ENCODE results near the gene SECTM1. TPM values are rescaled to one million over a fixed set of nuclear protein-coding genes. Genes with fewer than 3 reads are reported as not detected.

Gene SECTM1
- total RNA-seq, 1 experiment from 2014 or later = 10.4 TPM

DNA sequence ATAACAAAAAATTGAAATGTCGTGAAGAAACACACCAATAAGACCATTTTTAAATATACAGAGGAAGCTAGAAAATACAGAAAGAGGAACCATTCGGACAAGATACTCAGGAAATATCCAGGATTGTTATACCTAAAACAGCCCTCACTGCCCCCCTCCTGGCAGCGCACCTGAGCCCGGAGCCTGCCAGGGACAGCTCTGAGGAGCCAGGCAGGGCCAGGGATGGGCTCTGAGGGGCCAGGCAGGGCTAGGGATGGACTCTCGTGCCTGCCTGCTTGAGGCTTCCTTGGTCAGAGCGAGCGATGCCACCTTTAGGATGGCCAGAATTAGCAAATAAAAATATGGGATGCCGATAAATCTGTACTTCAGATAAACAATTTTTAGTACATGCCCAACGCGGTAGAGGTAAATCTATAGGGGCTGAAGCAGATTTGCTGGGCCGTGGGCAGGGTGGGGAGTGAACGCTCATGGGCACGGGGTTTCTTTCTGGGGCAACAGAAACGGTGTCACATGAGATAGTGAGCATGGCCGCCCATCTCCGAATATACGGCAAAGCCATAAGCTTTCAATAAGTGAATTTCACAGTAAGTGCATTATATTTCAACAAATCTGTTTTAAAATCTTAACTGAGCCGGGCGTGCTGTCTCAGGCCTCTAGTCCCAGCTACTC, 41.9 kb downstream of the SECTM1 start:
- no peak overlapping the region for H3K27ac Mint-ChIP-seq (ENCODE audit: unreplicated experiment)
- CTCF ChIA-PET = interaction anchor here (0.6 to 1.3 kb wide), 4 partner anchors 8 to 45 kb away, joined by 3 to 5 read pairs (median 4); partner anchors contain the start of gene CSNK1D
- no TSS peak for BruUV-seq (replicated peaks)

DNA sequence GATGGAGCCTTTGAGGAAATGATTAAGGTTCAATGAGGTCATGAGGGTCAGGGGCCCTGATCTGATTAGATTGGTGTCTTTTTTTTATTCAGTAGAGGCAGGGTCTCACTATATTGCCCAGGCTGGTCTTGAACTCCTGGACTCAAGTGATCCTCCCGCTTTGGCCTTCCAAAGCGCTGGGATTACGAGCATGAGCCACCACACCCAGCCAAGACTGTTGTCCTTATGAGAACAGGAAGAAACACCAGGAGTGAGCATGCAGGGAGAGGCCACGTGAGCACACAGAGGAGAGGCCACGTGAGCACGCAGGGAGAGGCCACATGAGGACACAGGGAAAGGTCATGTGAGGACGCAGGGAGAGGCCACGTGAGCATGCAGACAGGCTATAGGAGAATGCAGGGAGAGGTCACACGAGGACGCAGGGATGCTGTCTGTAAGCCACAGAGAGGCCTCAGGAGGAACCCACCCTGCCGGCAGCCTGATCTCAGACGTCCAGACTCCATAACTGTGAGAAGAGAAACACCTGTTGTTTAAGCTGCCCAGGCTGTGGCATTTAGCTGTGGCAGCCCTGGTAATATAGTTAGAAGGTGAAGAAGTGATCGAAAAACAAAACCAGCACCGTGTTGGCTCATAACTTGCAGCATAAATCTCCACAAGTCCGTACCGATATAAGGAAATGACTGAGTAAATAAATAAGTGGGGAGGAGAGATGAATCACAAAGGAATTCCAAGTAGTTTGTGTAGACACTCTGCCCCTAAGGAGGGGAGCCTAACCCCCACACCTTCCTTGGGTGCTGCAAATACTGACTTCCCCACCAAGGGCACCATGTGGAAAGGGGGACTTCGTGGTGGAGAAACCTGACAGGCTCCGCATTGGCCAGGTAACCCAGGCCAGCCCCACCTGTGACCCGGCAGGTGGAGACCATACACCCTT, 45.4 kb downstream of the SECTM1 start:
- peak overlapping the region; percentile 97 for H3K27ac Mint-ChIP-seq (ENCODE audit: unreplicated experiment)

More for the DNA sequence above, 41.9 kb downstream of the SECTM1 start:
- peaks cover 33% of the 10 kb centered on the region for H3K4me1 Mint-ChIP-seq (ENCODE audit: low read depth, unreplicated experiment)
- peak overlapping the region; percentile 70 for H3K4me3 Mint-ChIP-seq (ENCODE audit: low read depth, unreplicated experiment)
- TF ChIP-seq, protein P1, sequence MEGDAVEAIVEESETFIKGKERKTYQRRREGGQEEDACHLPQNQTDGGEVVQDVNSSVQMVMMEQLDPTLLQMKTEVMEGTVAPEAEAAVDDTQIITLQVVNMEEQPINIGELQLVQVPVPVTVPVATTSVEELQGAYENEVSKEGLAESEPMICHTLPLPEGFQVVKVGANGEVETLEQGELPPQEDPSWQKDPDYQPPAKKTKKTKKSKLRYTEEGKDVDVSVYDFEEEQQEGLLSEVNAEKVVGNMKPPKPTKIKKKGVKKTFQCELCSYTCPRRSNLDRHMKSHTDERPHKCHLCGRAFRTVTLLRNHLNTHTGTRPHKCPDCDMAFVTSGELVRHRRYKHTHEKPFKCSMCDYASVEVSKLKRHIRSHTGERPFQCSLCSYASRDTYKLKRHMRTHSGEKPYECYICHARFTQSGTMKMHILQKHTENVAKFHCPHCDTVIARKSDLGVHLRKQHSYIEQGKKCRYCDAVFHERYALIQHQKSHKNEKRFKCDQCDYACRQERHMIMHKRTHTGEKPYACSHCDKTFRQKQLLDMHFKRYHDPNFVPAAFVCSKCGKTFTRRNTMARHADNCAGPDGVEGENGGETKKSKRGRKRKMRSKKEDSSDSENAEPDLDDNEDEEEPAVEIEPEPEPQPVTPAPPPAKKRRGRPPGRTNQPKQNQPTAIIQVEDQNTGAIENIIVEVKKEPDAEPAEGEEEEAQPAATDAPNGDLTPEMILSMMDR (IDR thresholded peaks at IDR 0.05; ENCODE audit: unreplicated experiment) = no peak
- H3K9me3 Mint-ChIP-seq (ENCODE audit: low read depth, unreplicated experiment) = no peaks in the 10 kb centered on the region
- peaks cover 42% of the 10 kb centered on the region for H3K36me3 Mint-ChIP-seq (ENCODE audit: insufficient read depth, unreplicated experiment)
- H3K27me3 Mint-ChIP-seq (ENCODE audit: unreplicated experiment) = no peaks in the 10 kb centered on the region
- no peak for DNase-seq
- intact Hi-C loops (cut with micrococcal nuclease; ENCODE audit: unreplicated experiment) = loop anchor here (10.0 kb wide), 1 partner anchor 47 kb away; no protein-coding TSS in a partner anchor

DNA sequence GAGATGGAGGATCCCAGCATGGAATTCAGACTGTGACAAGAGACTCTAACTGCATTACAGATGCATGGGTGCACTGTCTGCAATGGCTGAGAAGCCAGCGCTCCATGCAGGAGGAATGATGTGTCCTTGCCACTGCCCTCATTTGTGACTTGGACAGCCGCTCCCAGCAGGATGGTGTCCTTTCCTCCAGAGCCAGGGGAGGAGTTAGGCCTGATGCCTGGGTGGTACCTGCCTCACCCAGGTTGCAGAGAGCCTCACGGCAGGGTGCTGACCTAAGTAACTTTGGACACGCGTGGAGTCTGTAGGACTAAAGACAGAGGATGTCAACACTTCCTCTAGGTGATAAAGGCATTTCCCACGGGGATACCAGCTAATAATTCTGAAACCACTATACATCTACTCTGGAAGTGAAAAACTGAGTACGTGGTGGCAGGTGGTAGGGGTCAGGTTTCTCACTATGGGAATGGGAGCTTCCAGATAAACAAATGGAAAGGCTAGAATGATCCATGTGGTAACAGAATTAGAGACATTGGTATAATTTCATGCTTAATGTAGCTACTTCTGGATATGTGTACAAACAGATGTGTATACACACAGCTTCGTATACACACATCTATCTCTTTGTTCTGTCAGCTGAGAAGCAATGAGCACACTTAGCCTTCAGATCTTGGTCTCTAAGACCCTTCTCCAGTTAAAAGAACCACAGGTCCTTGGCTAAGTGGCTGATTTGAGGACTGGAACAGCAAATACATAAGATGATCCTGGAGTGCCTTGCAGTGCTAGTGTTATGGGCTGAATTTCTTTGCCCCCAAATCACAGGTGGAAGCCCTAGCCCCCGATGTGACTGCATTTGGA, 46.3 kb downstream of the SECTM1 start:
- intact Hi-C loops (cut with micrococcal nuclease; ENCODE audit: unreplicated experiment) = no loop called here
- peak overlapping the region; percentile 64 for H3K4me3 Mint-ChIP-seq (ENCODE audit: low read depth, unreplicated experiment)
- TF ChIP-seq, protein P1 (IDR thresholded peaks at IDR 0.05; ENCODE audit: unreplicated experiment) = no peak
- no peaks in the 10 kb centered on the region for H3K9me3 Mint-ChIP-seq (ENCODE audit: low read depth, unreplicated experiment)
- H3K36me3 Mint-ChIP-seq (ENCODE audit: insufficient read depth, unreplicated experiment) = peaks cover 18% of the 10 kb centered on the region
- CTCF ChIA-PET = interaction anchor here (1.6 kb wide), 1 partner anchor 14 kb away, joined by 3 read pairs; no protein-coding TSS in a partner anchor
- no TSS peak for BruUV-seq (replicated peaks)
- no peaks in the 10 kb centered on the region for H3K27me3 Mint-ChIP-seq (ENCODE audit: unreplicated experiment)
- peak overlapping the region; percentile 97 for H3K27ac Mint-ChIP-seq (ENCODE audit: unreplicated experiment)
- H3K4me1 Mint-ChIP-seq (ENCODE audit: low read depth, unreplicated experiment) = peaks cover 26% of the 10 kb centered on the region
- no peak for DNase-seq

More for the DNA sequence above, 45.4 kb downstream of the SECTM1 start:
- peak overlapping the region; percentile 64 for H3K4me3 Mint-ChIP-seq (ENCODE audit: low read depth, unreplicated experiment)
- peak; percentile 79 for DNase-seq
- peaks cover 22% of the 10 kb centered on the region for H3K4me1 Mint-ChIP-seq (ENCODE audit: low read depth, unreplicated experiment)
- H3K36me3 Mint-ChIP-seq (ENCODE audit: insufficient read depth, unreplicated experiment) = peaks cover 26% of the 10 kb centered on the region
- intact Hi-C loops (cut with micrococcal nuclease; ENCODE audit: unreplicated experiment) = no loop called here
- no peaks in the 10 kb centered on the region for H3K27me3 Mint-ChIP-seq (ENCODE audit: unreplicated experiment)
- CTCF ChIA-PET = interaction anchor here (1.6 kb wide), 1 partner anchor 13 kb away, joined by 3 read pairs; no protein-coding TSS in a partner anchor
- BruUV-seq (replicated peaks) = no TSS peak
- TF ChIP-seq, protein P1 (IDR thresholded peaks at IDR 0.05; ENCODE audit: unreplicated experiment) = no peak
- H3K9me3 Mint-ChIP-seq (ENCODE audit: low read depth, unreplicated experiment) = no peaks in the 10 kb centered on the region

DNA sequence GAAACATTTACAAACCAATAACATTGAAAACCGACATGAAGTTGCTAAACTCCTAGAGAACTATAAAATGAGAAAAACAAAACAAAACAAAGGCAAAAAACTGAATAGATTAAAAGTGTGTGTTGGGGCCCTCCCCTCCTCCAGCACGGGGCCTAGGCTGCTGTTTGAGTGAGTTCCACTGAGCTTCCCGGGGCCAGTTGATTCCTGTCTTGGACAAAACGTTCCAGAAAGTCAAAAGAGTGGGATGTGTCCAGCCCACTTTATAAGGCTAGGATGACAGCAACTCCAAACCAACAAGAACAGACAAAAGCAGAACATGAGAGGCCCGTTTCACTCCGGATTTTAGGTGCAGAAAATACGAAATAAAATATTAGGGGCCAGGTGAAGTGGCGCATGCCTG, 48.4 kb downstream of the SECTM1 start:
- Mint-ChIP-seq H3K9me3 (ENCODE audit: low read depth, unreplicated experiment) (no peaks in the 10 kb centered on the region), H3K27ac (ENCODE audit: unreplicated experiment) (no peak overlapping the region), H3K36me3 (ENCODE audit: insufficient read depth, unreplicated experiment) (peaks cover 15% of the 10 kb centered on the region), H3K4me3 (ENCODE audit: low read depth, unreplicated experiment) (no peak overlapping the region), H3K27me3 (ENCODE audit: unreplicated experiment) (no peaks in the 10 kb centered on the region), H3K4me1 (ENCODE audit: low read depth, unreplicated experiment) (peaks cover 40% of the 10 kb centered on the region)
- CTCF ChIA-PET = no interaction called here
- no peak for DNase-seq
- TF ChIP-seq, protein P1 (IDR thresholded peaks at IDR 0.05; ENCODE audit: unreplicated experiment) = no peak
- intact Hi-C loops (cut with micrococcal nuclease; ENCODE audit: unreplicated experiment) = no loop called here
- no TSS peak for BruUV-seq (replicated peaks)

All from Calu3 (cell line).